Activated CD8-positive, alpha-beta memory T cell treated with anti-CD3 and anti-CD28 coated beads, Interleukin-2, amount 50 U/mL, for 1 hour (primary cell): ENCODE results near the gene CREB5.

Experiments used
- DNase-seq: peaks from one replicate; pipeline ENCODE4 v3.0.0-alpha.2; 2020; ENCODE audit errors: extremely low read depth

The CREB5 gene

GRCh38 chr7:28747854-28748253 lies 335.5 kb downstream of the CREB5 start:
- DNase-seq: no peak

- no peak for DNase-seq
Observed at GRCh38 chr7:28748346-28748745, 336.0 kb downstream of the CREB5 start.

GRCh38 chr7:28748933-28749584 lies 336.7 kb downstream of the CREB5 start:
- DNase-seq: peak; percentile 2

GRCh38 chr7:28749638-28750037 lies 337.3 kb downstream of the CREB5 start:
- no peak for DNase-seq

DNA sequence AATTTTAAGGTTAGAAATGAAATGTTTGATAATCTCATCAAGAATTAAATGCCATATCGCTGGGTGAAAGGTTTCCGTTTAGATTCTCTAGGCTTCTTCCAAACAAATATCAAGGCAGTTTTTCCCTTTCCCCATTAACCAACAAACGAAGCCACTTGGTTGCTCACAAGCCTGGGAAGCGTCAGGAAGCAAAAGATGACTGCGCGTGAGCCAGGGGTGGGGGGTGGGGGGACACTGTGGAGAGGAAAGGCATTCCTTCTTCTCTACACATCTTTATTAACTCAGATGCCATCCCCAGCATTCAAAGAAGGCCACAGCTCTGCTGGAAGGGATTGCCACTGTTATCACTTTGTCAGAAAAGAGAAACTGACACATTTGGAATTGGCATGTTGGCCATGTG lies 338.7 kb downstream of the CREB5 start:
- DNase-seq: no peak

DNA sequence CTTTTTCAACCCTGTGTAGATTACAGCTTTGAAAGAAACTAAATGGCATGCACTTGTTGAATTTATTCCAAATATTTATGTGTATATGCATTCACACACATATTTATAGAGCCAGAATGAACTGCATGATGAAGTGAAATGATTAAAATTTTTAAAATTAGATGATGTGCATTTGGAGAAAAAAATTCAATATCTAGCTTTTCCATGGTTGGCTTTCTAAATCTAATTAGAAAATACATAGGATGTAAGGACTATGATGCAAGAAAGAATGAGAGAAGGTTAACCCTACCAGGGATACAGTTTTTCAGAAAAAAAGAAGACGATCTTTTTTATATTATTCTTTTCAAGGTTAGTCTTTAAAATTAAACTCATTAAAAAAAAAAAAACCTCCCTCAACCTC lies 341.3 kb downstream of the CREB5 start:
- no peak for DNase-seq

DNA sequence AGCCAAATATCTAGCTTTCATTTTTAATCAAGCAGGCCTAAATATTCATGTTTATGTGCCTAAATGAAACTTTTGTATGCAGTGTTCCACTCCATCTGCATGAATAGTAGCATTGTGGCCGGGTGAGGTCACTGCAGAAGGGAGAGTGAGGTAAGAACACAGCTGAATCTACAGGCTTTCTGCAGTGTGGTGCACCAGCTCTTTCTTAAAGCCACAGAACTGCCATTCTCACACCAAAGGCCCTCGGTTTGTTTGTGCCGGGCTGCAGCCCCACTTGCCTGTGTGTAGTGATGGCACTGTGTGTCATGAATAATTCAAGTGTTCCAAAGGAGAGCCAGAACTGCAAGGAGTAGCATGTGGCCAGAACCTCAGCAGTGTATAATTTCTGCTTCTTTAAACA lies 341.7 kb downstream of the CREB5 start:
- DNase-seq: no peak

DNA sequence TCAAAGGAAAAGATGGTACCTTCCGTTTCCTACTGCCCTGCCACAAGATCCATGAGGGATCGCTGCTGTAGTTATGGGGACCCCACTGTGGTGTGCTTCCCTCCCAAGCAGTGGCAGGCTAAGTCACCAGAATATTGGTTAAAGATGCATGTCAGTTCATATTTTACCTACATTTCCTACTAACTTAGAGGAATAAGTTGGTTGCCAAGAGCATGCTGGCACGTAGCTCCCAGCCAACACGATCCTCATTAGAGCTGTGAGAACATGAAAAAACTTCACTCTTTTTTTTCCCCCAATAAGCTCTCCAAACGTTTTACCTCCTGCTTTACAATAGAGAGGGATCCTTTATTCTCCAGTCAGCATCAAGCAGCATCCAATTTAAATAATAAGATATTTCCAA lies 342.1 kb downstream of the CREB5 start:
- no peak for DNase-seq

DNA sequence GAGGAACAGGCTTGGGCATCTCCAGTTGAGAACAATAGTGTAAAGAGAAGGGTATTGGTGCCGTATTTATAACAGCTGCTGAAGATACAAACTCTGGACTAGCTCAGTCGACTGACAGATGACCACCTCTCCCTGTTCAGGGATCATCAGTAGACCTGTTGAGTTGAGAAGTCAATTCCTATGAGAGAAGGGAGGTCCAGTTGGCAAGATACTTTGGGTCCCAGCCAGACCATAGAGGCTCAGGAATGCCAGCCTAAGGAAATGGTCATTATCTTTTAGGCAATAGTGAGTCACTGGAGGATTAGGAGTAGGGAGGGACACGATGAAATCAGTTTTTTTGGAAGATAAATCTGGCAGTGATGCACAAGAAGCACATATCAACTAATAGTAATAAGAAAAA lies 342.9 kb downstream of the CREB5 start:
- no peak for DNase-seq

DNA sequence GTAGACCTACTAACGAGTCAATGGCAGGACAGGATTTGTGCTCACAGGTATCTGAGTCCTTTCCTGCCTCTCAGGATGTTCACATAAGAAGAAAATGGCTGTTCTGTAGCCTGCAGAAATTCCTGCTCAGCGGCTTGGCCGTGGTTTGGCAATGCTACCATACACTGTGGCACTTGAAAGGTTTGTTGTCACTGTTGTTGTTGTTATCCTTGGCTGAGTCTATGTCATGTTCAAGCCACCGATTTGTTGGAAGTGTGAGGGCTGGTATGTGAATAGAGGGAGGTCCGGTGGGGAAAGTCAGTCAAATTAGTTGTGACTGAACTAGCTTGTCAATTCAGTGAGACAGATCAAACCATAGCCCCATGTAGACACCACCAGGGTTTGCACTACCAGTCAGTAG lies 345.9 kb downstream of the CREB5 start:
- DNase-seq: no peak

DNA sequence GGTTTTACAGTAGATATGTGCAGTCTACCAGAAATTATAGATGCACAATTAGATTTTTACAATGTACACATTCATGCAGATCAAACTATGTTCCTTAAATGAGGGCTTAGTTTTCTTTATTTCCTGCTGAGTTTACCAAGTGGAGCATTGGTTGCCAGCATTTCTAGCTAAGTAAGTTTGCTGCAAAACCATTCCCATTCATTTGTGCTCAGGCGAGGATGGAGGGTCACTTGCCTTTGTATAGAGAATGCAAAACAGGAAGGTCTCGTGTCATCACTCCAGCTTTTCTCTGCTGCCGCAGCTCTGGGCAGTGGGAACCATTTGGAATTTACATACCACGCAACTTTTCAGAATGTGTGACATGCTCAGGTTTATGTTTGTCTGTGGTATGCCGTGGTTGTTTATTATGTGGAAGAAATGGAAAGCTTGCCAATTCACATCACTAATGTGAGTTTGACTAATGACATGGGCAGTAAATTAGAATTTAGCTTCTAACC lies 347.2 kb downstream of the CREB5 start:
- no peak for DNase-seq

- DNase-seq: no peak
Observed at GRCh38 chr7:28761505-28761904, 349.2 kb downstream of the CREB5 start.

DNA sequence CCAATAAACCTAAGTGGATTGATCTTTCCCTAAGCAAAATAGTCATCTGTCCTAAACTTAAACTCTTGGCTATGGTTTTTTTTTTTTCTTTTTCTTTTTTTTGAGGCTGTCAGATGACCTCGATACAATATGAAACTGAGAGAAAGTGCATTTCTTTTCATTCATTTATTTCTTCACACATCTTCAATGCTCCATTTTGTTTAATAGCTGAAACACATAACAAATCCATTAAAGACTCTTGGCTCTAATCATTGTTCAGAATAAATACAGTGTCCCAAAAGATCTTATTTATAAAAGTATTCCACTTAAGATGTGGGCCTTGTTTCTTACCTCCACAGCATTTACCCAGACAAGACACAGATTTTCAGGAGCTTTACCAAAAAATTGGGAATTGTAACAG lies 350.3 kb downstream of the CREB5 start:
- no peak for DNase-seq

DNA sequence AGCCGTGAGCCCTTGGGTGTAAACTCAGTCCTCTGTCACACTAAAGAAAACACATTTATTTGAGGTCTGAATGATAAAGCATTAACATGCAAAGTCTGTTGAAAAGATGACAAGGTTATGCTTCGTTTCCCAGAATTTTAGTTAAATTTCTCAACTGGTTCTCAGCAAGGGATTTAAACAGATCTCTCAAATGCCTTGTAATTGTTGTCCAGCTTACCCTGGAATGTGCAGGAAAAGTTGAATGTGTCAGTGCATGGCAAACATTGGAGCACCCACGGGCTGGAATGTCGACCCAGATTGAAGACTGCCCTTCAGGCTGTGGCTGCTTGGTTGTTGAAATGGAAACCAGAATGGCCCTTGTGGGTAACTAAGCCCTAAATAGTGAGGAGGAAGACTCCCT lies 354.0 kb downstream of the CREB5 start:
- no peak for DNase-seq

- no peak for DNase-seq
Observed at GRCh38 chr7:28767356-28767755, 355.0 kb downstream of the CREB5 start.

- no peak for DNase-seq
Observed at GRCh38 chr7:28768577-28769147, 356.3 kb downstream of the CREB5 start.

GRCh38 chr7:28771906-28772622 lies 359.7 kb downstream of the CREB5 start:
- DNase-seq: no peak

- DNase-seq: no peak
Observed at GRCh38 chr7:28773423-28774145, 361.3 kb downstream of the CREB5 start.

DNA sequence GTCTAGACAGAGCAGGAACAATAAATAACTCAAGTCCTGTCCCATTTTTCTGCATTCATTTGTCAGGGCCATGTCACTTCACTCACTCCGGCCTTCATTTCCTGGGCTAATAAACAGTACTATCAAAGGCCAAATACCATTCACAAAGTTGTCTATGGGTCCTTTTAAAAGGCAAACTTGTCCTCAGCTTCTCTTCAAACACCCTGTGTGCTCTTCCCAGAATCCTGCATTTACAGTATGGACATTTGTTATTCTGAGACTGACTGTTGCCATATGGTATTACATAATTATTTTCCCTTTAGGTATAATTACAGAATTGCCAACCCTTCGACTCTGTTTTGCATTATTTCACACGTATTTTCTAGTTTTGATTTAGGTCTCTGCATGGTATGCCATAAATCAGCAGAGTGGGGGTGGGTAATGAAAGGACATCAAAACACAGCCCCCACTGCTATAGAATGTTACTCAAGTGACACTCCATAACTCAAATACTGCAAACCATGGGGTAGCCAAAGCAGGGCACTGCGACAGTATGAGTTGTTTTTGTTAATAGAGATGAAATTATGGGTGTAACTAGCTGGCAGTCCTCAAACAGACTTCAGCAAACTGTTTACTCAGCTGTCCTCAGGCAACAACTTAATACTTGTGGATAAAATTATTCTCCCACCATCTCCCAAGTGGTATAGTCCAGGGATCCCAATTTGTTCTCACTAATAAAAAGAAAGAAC lies 362.1 kb downstream of the CREB5 start:
- DNase-seq: no peak

- no peak for DNase-seq
Observed at GRCh38 chr7:28776463-28777157, 364.3 kb downstream of the CREB5 start.

DNA sequence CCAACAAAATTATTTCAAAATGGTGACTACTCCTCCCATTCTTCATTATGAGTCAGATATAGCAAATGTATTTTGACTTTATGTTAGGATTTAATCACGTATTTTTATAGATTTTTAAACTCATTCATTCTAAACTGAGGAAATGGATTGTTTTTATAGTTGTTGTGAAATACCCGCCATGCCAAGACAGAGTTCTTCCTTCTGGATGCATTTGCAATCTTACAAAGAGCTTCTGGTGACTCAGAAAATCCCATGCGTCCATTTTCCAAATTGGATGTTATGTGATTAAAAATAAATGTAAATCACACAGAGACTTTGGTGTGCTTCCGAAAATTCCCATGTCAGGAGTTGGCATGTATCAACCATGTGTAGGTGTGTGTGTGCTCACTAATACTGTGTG lies 366.5 kb downstream of the CREB5 start:
- no peak for DNase-seq
